ENCODE results near the gene CPB1. TPM values are rescaled to one million over a fixed set of nuclear protein-coding genes. Genes with fewer than 3 reads are reported as not detected.
A peak's percentile ranks its signal among the peaks of the same experiment; 100 is the strongest.

CPB1 gene
- total and polyA plus RNA-seq, 8 donors = 0.39 to 0.93 (median 0.48) TPM; not detected in 2

GRCh38 chr3:148856384-148856783 is 28.8 kb downstream of the CPB1 start:
- H3K4me1 ChIP-seq = no peaks in the 10 kb centered on the region
- intact Hi-C loops (cut with DNase I) = no loop called here
- H3K27ac ChIP-seq = no peak overlapping the region
- no peaks in the 10 kb centered on the region for H3K9me3 ChIP-seq
- DNase-seq (no peak), ATAC-seq (no peak)
- H3K27me3 ChIP-seq = no peaks in the 10 kb centered on the region
- no peak for TF ChIP-seq CTCF (IDR thresholded peaks at IDR 0.05)
- no peaks in the 10 kb centered on the region for H3K36me3 ChIP-seq
- no peak overlapping the region for H3K4me3 ChIP-seq

- no peak for TF ChIP-seq CTCF (IDR thresholded peaks at IDR 0.05)
- intact Hi-C loops (cut with DNase I) = no loop called here
Observed at GRCh38 chr3:148857316-148857715, 29.7 kb downstream of the CPB1 start.

GRCh38 chr3:148861277-148861869 is 33.8 kb downstream of the CPB1 start:
- peak; percentile 58 to 81 for TF ChIP-seq CTCF (IDR thresholded peaks at IDR 0.05)
- no peaks in the 10 kb centered on the region for H3K4me1 ChIP-seq
- H3K9me3 ChIP-seq = no peaks in the 10 kb centered on the region
- peak in 1 of 4 donors; percentile 29 for DNase-seq
- H3K4me3 ChIP-seq = no peak overlapping the region
- H3K36me3 ChIP-seq = no peaks in the 10 kb centered on the region
- peak; percentile 78 for ATAC-seq
- no peaks in the 10 kb centered on the region for H3K27me3 ChIP-seq
- no peak overlapping the region for H3K27ac ChIP-seq
- intact Hi-C loops (cut with DNase I) = loop anchor here in 1 of 2 donors (5.0 kb wide), 1 partner anchor 86 kb away; no protein-coding TSS in a partner anchor

More at GRCh38 chr3:148857316-148857715, 29.7 kb downstream of the CPB1 start:
- H3K27ac ChIP-seq = no peak overlapping the region
- H3K4me3 ChIP-seq = no peak overlapping the region
- no peaks in the 10 kb centered on the region for H3K27me3 ChIP-seq
- no peaks in the 10 kb centered on the region for H3K4me1 ChIP-seq
- no peaks in the 10 kb centered on the region for H3K36me3 ChIP-seq
- DNase-seq (no peak), ATAC-seq (no peak)
- no peaks in the 10 kb centered on the region for H3K9me3 ChIP-seq

- no peaks in the 10 kb centered on the region for H3K36me3 ChIP-seq
- H3K4me1 ChIP-seq = no peaks in the 10 kb centered on the region
- no peak overlapping the region for H3K27ac ChIP-seq
- no peak for DNase-seq
- intact Hi-C loops (cut with DNase I) = loop anchor here in 1 of 2 donors (5.0 kb wide), 1 partner anchor 84 kb away; no protein-coding TSS in a partner anchor
- no peak for ATAC-seq
- no peak overlapping the region for H3K4me3 ChIP-seq
- no peak for TF ChIP-seq CTCF (IDR thresholded peaks at IDR 0.05)
- no peaks in the 10 kb centered on the region for H3K27me3 ChIP-seq
- H3K9me3 ChIP-seq = no peaks in the 10 kb centered on the region
Observed at GRCh38 chr3:148863297-148863696, 35.7 kb downstream of the CPB1 start.

- H3K9me3 ChIP-seq = no peaks in the 10 kb centered on the region
- H3K4me1 ChIP-seq = no peaks in the 10 kb centered on the region
- DNase-seq = no peak
- no peaks in the 10 kb centered on the region for H3K36me3 ChIP-seq
- intact Hi-C loops (cut with DNase I) = loop anchor here in 1 of 2 donors (5.0 kb wide), 1 partner anchor 83 kb away; no protein-coding TSS in a partner anchor
- H3K27me3 ChIP-seq = no peaks in the 10 kb centered on the region
- no peak for TF ChIP-seq CTCF (IDR thresholded peaks at IDR 0.05)
- H3K27ac ChIP-seq = no peak overlapping the region
- H3K4me3 ChIP-seq = no peak overlapping the region
- ATAC-seq = no peak
Observed at GRCh38 chr3:148863814-148864213, 36.2 kb downstream of the CPB1 start.
